Right forelimb (tissue), 1 donor: ENCODE results near the gene GABRB3.
"Not testable (repeated sequence)": the region's sequence is repeated elsewhere in the genome, so short reads cannot be mapped to it uniquely, and the experiment has no call there.

Experiments used
- DNase-seq: peaks from one replicate; pipeline ENCODE4 v3.0.0-alpha.2; 2018

Gene GABRB3

DNA sequence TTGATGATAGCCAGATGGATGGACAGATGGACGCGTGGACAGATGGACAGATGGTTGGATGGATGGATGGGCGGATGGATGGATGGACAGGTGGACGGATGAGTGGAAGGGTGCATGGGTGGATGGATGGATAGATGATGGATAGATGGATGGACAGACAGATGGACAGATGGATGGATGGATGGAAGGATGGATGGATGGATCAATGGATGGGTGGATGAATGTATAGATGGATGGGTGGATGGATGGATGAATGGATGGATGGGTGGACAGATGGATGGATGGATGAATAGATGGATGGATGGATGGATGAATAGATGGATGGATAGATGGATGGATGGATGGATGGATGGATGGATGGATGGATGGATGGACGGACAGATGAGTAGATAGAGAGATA is 40.9 kb downstream of the GABRB3 start:
- no peak for DNase-seq

DNA sequence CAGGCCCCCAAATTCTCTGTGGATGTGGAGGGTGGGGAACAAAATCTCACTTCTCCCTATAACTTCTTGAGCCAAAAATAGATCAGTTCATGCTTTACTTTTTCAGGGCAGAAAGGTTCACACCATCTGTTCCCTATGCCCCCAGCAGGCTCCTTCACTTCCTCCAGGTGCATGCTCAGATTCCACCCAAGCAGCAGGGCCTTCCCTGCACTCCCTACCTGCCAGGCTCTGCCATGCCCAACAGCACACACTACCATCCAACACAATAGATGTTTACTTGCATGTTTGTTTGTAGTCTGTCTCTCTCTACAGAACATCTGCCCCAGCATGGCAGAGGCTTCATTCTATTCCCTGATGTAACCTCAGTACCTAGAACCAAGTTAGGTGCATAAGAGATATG is 43.3 kb downstream of the GABRB3 start:
- DNase-seq, result no peak

DNA sequence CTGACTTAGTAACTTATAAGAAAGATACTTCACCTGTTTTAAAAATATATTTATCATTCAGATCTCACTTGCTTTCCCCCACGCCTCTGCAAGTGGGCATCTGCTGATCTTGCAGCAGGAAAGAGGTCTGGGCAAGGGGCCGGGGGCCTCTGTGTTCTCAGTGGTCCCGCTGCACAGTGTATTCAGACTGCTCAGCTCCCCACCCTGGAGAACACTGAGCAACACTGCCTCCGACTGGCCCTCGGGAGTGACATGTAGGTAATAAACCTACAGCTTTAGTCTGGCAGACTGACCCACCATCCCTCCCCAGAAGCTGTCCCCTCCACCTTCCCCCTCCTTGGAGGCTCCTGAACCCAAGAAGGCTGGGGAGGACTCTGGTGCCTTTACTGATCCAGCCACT is 43.8 kb downstream of the GABRB3 start:
- no peak for DNase-seq

DNA sequence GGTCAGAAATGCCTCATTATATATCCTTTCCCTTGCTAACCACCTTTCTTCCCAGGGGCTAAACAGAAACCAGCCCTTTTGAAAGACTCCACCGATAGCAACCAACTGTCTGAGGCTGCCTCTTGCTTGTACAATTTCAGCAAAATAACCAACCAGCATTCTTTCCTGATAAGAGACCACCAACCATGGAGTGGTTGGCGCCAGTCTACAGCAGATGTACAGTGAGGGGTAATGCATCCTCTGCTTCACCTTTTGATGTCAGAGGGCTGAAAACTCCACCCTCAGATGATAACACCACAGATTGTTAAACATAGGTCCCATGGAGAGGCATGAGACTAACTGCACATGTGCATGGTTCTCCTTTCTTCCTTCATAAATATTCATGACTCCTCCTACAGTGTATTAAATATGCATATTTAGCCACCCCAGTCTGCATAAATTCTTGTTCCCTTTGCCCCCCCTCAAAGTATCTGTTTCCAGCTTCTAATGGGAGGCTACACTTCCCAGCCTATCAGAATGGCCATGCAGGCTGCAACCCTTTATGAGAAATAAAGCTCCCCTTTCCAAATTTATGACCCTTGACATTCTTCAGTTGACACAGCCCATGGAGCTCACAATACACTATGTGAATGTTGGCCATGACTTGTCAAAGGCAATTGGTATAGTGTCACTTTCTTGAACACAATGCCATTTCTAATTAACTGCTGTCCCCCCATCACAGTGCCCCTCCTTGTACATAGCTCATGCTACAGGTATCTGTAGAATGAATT is 48.3 kb downstream of the GABRB3 start:
- DNase-seq, result no peak

DNA sequence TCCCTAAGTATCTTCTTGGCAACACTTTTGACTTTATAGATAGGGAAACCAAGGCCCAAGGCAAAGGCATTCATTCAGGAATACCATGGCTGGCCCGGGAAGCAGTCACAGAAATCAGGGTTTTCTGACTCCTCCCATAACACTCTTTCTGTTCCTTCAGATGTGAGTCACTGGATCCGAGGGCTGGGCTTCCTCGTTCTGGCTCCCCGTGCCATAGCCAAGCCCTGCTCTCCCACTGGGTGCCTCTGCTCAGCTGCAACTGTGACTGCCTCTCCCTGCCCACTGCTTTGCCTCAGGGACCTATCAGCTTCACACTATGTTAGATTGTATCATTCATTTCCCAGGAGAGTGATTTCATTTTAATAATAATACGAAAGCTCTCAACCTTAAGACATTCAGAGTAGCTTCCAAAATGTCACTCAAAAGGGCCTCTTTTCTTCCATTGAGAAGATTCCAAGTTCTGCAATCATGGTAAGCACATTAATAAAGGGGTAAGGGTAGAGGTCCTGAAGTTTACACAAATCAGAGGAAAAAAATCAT is 50.2 kb downstream of the GABRB3 start:
- DNase-seq, result no peak

DNA sequence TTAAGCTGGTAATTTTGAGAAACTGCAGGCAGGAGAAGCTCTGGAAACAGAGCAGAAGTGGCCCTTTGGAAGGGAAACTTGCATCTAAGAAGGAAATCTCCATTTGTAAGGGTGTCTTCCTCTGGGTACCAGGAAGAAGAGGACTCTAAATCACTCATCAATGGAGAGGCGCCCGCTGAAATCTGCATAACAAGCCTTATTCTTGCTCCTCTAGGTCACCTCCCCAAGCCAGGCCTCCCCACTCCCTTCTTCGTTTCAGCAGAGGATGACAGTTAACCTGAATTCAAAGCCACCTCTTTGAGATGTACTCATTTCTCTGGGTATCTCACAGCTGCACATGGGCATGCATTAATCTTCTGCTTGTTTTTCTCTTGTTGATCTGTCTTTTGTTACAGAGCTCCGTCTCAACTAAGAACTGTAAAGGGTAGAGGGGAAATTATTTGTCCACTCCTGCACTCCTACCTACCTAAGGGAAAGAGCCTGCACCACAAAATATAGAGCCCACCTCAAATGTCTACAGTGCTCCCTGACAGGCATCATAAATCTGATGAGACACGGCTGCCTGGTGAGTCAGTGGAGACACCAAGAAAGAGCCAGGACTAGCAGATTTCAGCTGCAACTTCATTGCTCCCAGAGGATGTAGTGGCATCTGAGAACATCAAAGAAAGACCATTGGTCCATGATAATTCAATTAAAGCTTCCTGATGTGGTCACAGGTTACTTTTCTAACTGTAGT is 51.5 kb downstream of the GABRB3 start:
- DNase-seq, result no peak

DNA sequence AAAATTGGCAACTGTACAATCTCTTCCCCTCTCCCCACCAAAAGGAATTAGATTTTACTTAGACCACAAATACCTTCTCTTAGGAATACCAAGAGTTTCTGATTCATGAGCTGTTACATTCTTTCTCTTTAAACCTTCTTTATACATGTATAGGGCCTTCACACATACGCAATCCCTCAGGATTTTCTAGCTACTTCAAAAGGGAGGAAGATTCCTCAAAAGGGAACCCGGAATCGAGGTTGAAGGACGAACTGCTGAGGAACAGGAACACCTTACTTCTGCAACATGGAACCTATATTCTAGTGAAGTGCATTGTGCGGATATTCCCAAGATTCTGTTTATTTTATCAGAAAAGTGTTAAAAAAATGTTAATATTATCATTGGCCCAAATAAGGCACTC is 52.3 kb downstream of the GABRB3 start:
- no peak for DNase-seq

DNA sequence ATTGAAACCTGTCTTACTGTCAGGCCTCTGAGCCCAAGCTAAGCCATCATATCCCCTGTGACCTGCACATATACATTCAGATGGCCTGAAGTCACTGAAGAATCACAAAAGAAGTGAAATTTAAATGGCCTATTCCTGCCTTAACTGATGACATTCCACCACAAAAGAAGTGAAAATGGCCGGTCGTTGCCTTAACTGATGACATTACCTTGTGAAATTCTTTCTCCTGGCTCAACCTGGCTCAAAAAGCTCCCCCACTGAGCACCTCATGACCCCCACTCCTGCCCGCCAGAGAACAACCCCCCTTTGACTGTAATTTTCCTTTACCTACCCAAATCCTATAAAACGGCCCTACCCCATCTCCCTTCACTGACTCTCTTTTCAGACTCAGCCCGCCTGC is 53.0 kb downstream of the GABRB3 start:
- not testable (repeated sequence) for DNase-seq

DNA sequence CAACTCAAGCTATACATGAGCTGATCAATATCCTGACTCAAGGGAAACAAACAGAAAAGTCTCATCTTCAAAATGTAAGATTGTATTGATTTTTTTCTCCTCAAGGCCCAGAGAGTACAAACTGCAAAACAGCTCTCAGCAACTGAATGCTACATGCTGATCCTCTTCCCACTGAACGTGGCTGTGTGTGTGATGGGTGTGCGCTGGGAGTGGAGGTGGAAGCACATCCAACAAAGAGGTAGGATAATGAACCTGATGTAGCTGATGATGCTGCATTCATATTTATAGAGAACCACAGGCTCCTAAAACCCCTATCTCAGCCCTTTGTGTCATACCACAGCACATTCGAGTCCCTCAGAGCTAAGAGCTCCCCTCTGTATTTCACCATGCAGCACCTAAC is 56.8 kb downstream of the GABRB3 start:
- DNase-seq, result no peak

DNA sequence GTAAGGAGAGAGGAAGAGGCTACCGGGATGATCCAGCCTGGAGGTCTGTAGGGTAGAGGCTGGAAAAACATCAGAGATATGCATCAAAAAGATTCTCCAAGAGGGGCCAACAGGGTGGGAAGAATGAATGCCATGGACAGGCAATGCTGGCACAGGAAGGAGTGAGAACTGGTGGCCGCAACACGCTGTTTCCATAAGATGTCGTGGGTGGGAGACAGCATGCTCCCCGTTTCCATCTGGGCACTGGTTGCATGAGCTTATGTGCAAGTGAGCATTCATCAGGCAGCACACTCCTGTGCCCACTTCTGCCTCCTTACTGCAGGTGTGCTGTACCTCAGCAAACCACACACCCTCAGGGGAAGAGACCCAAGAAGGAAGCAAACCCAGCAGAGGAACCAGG is 59.4 kb downstream of the GABRB3 start:
- no peak for DNase-seq

DNA sequence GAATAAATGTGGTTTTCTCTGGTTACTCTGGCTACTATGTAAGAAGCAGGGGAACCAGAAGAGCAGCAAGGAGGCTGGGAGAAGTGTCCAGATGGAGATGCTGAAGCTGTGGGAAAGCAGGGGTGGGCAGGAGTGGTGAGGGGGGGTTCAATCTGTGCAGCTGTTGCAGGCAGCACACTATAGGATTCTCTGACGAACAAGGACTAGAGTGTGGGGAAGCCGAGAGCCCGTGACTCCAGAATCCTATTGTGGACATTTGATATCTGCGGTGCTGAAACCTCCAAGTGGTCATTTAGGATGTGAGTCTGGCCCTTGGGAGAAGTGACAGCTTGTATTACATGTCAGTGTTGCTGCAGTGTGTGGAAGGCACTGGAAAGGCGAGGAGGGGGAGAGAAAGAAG is 60.5 kb downstream of the GABRB3 start:
- DNase-seq, result no peak

DNA sequence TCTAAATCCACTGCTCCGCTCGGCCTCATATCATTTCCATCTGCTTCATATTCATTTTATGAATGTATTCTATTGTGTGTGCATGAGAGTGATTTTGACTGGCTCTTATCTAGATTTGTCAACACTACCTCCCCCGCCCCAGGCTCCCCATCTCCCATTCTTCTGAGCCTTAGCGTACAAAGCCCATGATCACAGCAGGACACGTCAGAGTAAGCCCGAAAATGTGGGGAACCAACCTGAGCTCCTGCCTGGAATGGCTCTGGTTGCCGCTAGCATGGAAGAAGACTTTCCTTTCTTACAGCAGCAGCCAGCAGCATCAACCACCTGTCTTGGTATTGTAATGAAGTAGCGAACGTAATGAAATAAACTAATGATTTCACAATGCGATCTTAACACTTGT is 61.4 kb downstream of the GABRB3 start:
- DNase-seq, result no peak

DNA sequence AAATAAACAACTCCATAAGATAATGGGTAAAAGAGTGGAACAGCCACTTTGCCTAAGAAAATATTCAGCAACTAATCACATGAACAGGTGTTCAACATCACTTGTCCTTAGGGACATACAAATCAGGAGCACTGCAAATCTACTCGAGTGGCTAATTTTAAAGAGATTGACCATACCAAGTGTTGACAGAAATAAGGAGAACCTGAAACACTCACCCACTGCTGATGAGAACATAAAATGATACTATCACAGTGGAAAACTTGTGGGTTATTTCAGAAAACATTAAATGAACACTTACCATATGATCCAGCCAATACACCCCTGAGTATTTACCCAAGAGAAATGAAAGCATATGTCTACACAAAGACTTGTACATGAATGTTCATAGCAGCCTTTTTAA is 70.5 kb downstream of the GABRB3 start:
- no peak for DNase-seq

DNA sequence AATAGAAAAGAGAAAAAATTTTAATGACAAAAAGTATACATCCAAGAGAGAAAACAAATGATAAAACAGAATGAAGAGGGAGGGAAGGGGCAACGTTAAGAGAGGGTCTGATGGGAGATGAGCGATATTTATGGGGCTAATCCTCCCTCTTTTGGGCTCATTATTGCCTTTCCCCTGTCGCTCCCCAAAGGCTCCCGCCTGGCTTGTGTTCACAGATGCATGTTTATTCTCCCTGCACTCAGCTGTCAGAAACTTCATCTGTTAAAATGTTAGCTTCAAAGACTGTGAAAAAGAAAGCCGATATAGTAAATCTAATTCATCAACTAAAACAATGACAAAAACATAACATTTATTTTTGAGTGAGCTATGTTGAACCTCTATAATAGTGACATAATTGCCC is 74.3 kb downstream of the GABRB3 start:
- DNase-seq, result no peak

DNA sequence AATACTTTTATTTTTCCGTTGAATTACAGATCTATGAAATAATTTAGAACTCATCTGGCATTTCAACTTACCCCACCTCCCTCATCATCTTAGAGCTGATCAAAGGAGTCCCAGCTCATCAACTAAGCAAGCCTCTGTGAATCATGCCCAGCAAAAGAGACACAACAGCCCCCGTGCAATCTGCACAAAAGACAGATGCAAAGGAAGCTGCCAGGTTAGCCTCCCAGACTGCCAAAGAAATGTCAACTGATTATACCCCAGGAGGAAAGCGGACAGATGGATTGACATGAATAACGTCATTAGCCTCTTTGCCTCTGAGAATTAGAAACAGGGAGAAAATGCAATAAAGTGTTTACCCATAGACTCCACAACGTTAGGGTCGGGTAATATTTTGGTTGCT is 75.0 kb downstream of the GABRB3 start:
- no peak for DNase-seq

DNA sequence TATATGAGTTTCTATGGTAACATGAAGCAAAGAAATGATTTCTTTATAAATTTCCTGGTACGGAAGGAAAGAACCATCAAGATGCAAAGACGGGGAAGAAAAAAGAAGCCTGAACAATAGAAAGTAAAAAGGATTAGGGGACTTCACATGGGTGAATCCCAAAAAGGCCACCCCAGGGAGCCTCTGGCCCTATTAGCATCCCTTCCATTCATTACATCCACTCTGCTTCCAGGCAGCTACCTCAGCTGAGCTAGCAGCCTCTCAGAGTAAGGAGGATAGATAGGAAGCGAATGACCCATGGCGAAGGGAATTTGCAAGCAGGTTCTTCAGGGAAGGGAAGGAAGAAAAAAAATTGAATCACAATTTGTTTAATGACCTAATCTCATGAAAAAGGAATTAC is 81.6 kb downstream of the GABRB3 start:
- no peak for DNase-seq

DNA sequence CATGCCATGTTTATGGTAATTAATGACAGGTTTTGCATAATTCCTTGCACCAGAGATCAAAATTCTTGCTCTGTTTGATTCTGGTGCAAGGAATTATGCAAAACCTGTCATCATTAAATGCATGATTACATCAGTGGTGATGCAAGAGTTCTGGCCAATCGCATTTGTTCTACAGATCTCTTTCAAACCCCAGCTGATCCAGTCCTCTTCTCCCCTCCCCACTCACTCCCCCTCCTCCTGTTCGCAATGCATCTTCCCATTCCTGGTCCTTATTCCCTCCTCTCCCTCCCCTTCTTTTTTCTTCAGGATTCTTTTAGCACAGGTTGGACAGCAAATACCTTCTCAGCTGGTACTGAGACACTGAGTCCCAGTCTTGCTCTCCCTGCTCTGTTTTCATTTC is 82.1 kb downstream of the GABRB3 start:
- DNase-seq, result no peak

DNA sequence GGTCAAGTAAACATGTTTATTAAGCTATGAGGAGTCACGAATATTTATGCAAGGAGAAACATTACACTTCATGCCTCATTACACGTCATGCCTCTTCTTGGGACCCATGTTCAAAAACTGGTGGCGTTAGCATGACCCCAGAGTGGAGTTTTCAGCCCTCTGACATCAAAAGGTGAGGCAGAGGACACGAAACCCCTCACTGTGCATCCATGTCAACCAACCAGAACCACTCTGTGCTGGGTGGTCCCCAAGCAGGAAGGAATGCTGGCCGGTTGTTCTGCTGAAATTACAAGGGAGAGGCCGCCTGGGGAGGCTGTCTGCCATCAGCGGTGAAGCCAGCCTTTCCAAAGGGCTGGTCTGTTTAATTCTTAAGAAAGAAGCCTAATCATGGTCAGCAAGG is 83.4 kb downstream of the GABRB3 start:
- DNase-seq, result no peak

DNA sequence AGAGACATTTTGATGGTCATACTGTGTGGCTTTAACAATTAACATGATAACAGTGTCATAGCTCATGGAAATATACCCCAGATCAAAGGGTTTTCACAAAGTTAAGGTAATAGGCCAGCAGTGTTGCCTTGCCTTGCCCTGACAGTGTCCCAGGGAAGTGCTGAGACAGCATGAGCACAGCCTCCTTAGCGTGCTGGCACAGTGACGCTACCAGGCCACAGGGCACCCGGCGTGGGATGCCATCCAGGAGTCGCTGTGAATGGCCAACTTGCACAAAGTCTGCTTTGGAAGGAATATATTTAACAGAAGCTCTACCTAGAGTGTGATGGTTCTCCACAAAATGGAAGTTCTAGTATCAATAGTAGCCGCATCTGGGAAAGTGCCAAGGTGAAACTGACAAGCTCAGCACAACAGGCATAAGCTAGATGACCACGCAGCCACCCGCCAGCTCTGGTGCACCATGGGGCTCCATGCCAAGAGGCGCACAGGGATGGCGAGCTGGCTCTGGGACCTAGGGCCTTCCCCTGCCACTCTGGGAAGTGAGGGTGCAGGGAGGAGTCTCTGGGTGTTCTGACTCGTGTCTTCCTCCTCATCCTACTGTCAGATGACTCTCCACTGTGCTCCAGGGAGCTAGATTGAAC is 86.2 kb downstream of the GABRB3 start:
- DNase-seq, result no peak

DNA sequence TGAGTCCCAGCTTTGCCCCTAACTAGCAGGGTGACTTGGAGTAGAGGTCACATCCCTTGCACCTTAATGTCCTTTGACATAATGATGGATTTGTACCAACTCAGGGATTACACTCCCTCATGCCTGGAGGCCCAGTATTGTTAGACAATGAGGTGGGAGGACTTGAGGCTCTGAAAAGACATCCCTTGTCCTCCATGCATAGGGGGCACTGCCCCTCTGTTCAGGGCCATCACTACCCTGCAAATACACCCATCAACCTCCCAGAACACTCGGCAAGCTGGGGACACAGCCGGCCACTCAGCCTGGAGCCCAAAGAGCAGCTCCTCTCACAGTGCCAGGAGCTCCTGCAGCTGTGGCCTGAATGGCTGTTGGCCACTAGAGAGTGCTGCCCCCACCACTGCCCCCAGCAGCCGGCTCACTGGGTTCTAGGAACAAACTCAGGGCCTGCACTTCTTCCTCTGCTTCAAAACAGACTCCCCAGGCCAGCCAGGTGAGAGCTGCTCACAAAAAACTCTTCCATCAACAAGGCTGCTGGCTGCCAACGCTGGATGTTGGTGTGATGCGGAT is 90.2 kb downstream of the GABRB3 start:
- DNase-seq, result no peak

DNA sequence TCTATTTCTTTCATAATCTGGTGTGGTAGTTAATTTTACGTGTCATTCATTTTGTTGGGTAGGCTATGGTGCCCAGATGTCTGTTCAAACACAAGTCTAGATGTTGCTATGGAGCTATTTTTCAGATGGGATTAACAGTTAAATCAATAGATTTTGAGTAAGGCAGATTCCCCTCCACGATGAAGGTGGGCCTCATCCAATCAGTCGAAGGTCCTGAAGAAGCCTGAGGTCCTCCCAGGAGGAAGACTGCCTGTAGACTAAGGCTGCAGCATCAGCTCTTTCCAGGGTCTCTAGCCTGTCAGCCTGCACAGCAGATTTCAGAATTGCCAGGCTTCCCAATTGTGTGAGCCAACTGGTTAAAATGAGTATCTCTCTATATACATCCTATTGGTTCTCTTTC is 92.9 kb downstream of the GABRB3 start:
- DNase-seq, result no peak

DNA sequence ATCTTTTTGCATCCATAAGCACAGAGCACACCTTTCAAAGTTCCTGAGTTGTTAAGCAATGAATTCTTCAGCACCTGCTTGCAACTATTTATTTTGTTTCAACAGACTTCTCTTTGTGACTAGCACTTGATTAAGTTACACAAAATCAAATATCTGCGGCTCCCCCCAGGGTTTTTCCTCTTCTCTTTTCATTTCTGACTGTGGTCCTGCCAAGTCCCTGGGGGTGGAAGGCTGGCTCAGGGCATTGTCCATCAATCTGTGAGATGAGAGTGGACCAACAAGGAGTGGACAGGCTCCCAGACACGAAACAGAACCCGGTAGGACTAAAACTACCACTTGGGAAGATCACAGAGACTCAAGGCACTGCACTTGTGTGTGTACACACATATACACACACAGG is 96.8 kb downstream of the GABRB3 start:
- DNase-seq, result no peak

DNA sequence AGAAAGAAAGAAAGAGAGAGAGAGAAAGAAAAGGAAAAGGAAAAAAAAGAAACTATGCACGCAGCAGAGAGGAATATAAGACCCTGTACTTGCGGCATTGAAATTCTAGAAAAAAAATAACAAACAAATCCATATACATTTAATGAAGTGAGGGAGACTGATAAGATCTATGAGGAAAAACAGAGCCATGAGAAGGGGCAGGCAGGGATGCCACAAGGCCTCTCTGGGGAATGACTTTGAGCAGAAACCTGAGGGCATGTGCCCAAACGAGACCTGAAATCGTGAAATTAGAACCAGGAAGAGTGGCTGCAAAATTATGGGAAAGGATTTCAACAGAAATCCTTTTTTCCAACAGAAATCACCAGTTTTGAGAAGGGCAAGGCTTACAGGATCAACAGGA is 98.4 kb downstream of the GABRB3 start:
- DNase-seq, result no peak

DNA sequence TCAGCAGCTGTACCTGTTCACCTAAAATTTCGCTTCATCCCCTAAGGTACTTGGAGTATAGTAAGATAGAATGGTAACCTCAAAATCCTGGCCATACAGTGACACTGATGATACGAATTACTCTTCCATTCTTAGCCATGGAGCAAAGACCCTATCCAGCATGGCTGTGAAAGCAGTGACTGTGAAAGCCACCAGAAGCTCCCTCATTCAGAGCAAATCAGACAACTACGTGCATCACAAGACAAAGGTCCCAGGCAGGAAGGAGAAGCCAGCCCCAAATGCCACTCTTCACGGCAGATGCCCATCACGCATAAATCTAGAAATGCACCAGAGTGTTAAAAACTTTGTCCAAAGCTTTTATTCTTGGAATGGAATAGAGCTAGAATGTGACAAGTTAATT is 99.4 kb downstream of the GABRB3 start:
- no peak for DNase-seq
